HepG2 (cell line): ENCODE data around the gene SHROOM2. TPM values are rescaled to one million over a fixed set of nuclear protein-coding genes. Genes with fewer than 3 reads are reported as not detected.

Source experiments
- ARHGAP35 ChIP-seq: sonication (generic); formaldehyde crosslinking; IDR thresholded peaks from 2 replicates; pipeline ENCODE4 v1.9.0; 2022; ENCODE audit warnings: mild to moderate bottlenecking, inconsistent platforms, moderate library complexity, missing genetic modification reagents, borderline replicate concordance
- KDM2A ChIP-seq: sonication (generic); formaldehyde crosslinking; IDR thresholded peaks from 2 replicates; pipeline ENCODE4 v1.4.0; 2020; ENCODE audit warnings: low read depth, missing genetic modification reagents, borderline replicate concordance
- SALL1 ChIP-seq: sonication (generic); formaldehyde crosslinking; IDR thresholded peaks from 2 replicates; pipeline ENCODE4 v1.8.0; 2022; ENCODE audit warnings: mild to moderate bottlenecking, missing genetic modification reagents
- SMC3 ChIP-seq: IDR thresholded peaks from 2 replicates; pipeline ENCODE4 v1.6.1; 2011; ENCODE audit warnings: low read length, improper control_type of control experiment
- TEAD3 ChIP-seq: optimal IDR thresholded peaks from 2 replicates; pipeline ENCODE3; 2016; ENCODE audit warnings: borderline replicate concordance
- polyA plus RNA-seq, 8 experiments: library from polyadenylated mRNA; depleted of rRNA in 3 of 8; stranded (reverse) in 7 of 8; unstranded in 1 of 8; fragments of >200 nt; fragmentation: Illumina TruSeq in 4 of 8; extraction: Trizol in 4 of 8; gene quantifications; 2 replicates each; pipeline versions ENCODE4 v1.2.1 to v1.2.3, GENCODE V29; 2011 to 2016; ENCODE audit warnings: low read depth in 4 of 8, missing spikeins in 1 of 8, mixed read lengths in 1 of 8; ENCODE audit not compliant: insufficient read depth in 1 of 8
- total RNA-seq, 5 experiments: library from RNA; depleted of rRNA; stranded (reverse); fragments of >200 nt; fragmentation: Illumina TruSeq; extraction: Trizol; gene quantifications; 2 replicates each; pipeline ENCODE4 v1.2.3, GENCODE V29; 2016; ENCODE audit warnings: low read depth in 1 of 5
- TF ChIP-seq, protein P1 (sequence below): sonication (generic); formaldehyde crosslinking; IDR thresholded peaks from 2 replicates; pipeline ENCODE4 v1.5.0; 2020; ENCODE audit warnings: mild to moderate bottlenecking, missing genetic modification reagents, moderate library complexity
- TF ChIP-seq, protein P2 (sequence below): sonication (generic); formaldehyde crosslinking; IDR thresholded peaks from 2 replicates; pipeline ENCODE4 v1.4.0; 2020; ENCODE audit warnings: missing genetic modification reagents
- TF ChIP-seq, protein P3 (sequence below), 2 experiments: sonication (generic) in 1 of 2; formaldehyde crosslinking in 1 of 2; IDR thresholded peaks; 2 replicates each; pipeline versions ENCODE4 v1.4.0 to v1.6.1; 2018 to 2020; ENCODE audit warnings: missing genetic modification reagents in 2 of 2, borderline replicate concordance in 1 of 2, low read depth in 1 of 2, mild to moderate bottlenecking in 1 of 2, missing biosample characterization in 1 of 2

The SHROOM2 gene
- total and polyA plus RNA-seq, 2 of the 13 experiments (the other 11 are each of a cell fraction or from before 2014, with no cell fraction given), result 0.92 to 1.4 TPM

DNA sequence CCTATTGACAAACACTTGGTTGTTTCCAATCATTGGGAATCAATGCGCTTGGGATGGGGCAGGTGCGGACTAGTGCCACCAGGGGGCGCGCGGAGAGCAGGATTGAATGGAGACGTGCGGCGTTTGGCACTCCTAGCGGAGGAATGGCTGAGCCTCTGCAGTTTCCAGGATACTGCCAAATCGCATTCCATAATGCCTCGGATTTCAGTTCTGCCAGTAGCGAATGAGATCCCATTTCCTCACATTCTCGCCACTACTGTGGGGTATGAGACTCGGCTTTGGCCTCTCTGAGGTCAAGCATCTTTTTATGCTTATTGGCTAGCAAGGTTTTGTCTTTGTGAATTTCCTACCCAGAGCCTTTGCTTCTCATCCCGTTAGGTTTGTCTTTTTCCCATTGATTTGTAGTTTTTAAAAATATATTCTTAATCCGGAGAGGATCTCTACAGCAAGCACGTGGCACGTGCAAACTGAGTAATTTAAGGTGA lies 209.7 kb downstream of the SHROOM2 start (continued):
- TF ChIP-seq, protein P1, sequence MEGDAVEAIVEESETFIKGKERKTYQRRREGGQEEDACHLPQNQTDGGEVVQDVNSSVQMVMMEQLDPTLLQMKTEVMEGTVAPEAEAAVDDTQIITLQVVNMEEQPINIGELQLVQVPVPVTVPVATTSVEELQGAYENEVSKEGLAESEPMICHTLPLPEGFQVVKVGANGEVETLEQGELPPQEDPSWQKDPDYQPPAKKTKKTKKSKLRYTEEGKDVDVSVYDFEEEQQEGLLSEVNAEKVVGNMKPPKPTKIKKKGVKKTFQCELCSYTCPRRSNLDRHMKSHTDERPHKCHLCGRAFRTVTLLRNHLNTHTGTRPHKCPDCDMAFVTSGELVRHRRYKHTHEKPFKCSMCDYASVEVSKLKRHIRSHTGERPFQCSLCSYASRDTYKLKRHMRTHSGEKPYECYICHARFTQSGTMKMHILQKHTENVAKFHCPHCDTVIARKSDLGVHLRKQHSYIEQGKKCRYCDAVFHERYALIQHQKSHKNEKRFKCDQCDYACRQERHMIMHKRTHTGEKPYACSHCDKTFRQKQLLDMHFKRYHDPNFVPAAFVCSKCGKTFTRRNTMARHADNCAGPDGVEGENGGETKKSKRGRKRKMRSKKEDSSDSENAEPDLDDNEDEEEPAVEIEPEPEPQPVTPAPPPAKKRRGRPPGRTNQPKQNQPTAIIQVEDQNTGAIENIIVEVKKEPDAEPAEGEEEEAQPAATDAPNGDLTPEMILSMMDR (CRISPR knock-in tag), result peak; percentile 88
- TF ChIP-seq ARHGAP35, result no peak
- TF ChIP-seq, protein P2, sequence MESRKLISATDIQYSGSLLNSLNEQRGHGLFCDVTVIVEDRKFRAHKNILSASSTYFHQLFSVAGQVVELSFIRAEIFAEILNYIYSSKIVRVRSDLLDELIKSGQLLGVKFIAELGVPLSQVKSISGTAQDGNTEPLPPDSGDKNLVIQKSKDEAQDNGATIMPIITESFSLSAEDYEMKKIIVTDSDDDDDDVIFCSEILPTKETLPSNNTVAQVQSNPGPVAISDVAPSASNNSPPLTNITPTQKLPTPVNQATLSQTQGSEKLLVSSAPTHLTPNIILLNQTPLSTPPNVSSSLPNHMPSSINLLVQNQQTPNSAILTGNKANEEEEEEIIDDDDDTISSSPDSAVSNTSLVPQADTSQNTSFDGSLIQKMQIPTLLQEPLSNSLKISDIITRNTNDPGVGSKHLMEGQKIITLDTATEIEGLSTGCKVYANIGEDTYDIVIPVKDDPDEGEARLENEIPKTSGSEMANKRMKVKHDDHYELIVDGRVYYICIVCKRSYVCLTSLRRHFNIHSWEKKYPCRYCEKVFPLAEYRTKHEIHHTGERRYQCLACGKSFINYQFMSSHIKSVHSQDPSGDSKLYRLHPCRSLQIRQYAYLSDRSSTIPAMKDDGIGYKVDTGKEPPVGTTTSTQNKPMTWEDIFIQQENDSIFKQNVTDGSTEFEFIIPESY, result peak; percentile 65; the same call in 1 of the 2 replicates
- peak; percentile 53; the same call in 1 of the 2 replicates for TF ChIP-seq SALL1
- peak; percentile 94 for TF ChIP-seq SMC3
- peak; percentile 64 for TF ChIP-seq TEAD3 (CRISPR knock-in tag)
- TF ChIP-seq, protein P3, sequence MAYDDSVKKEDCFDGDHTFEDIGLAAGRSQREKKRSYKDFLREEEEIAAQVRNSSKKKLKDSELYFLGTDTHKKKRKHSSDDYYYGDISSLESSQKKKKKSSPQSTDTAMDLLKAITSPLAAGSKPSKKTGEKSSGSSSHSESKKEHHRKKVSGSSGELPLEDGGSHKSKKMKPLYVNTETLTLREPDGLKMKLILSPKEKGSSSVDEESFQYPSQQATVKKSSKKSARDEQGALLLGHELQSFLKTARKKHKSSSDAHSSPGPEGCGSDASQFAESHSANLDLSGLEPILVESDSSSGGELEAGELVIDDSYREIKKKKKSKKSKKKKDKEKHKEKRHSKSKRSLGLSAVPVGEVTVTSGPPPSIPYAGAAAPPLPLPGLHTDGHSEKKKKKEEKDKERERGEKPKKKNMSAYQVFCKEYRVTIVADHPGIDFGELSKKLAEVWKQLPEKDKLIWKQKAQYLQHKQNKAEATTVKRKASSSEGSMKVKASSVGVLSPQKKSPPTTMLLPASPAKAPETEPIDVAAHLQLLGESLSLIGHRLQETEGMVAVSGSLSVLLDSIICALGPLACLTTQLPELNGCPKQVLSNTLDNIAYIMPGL (CRISPR knock-in tag; IDR thresholded peaks at IDR 0.05; ENCODE audit: borderline replicate concordance in 1 of 2, low read depth in 1 of 2), result peak in 1 of 2 experiments; percentile 44; a peak in 1 of 4 replicates
- 0 out of 2 replicates have a peak, but pooled peaks have one; percentile 28 for TF ChIP-seq KDM2A (CRISPR knock-in tag)
